Gastrocnemius medialis (tissue), 4 donors: ENCODE data around the gene MAGI1. TPM values are rescaled to one million over a fixed set of nuclear protein-coding genes. Genes with fewer than 3 reads are reported as not detected.

Experiments
- ATAC-seq, 2 donors: fragments of 150-250 bp; one replicate each; pipeline ENCODE4 v1.9.1; 2016
- DNase-seq, 2 donors: peaks; one replicate each; pipeline ENCODE4 v3.0.0-alpha.2; 2019
- H3K27ac ChIP-seq, 4 donors: fragments of 200-600 bp; sonication (generic); 1 replicate in 1 of 4; 2 replicates in 3 of 4; pipeline ENCODE4 v1.5.1; 2016 to 2018; ENCODE audit warnings: mild to moderate bottlenecking in 2 of 4, moderate library complexity in 1 of 4
- H3K27me3 ChIP-seq, 3 donors: fragments of 200-600 bp; sonication (generic) in 2 of 3; 1 replicate in 1 of 3; 2 replicates in 2 of 3; pipeline versions ENCODE4 v1.5.1 to v1.6.0; 2016 to 2019; ENCODE audit warnings: mild to moderate bottlenecking in 1 of 3, moderate library complexity in 1 of 3
- H3K36me3 ChIP-seq, 2 donors: fragments of 200-600 bp; sonication (generic) in 1 of 2; one replicate each; pipeline ENCODE4 v1.5.1; 2017 to 2018
- H3K4me1 ChIP-seq, 2 donors: fragments of 200-600 bp; sonication (generic) in 1 of 2; one replicate each; pipeline ENCODE4 v1.5.1; 2016 to 2017; ENCODE audit warnings: mild to moderate bottlenecking in 2 of 2
- H3K4me3 ChIP-seq, 4 donors: fragments of 200-600 bp; sonication (generic) in 3 of 4; 1 replicate in 1 of 4; 2 replicates in 3 of 4; pipeline ENCODE4 v1.5.1; 2016 to 2019; ENCODE audit warnings: mild to moderate bottlenecking in 2 of 4
- H3K9me3 ChIP-seq, 3 donors: fragments of 200-600 bp; sonication (generic) in 2 of 3; 1 replicate in 1 of 3; 2 replicates in 2 of 3; pipeline ENCODE4 v1.5.1; 2016 to 2019
- POLR2A ChIP-seq, 2 donors: fragments of 450-650 bp; IDR thresholded peaks; one replicate each; pipeline ENCODE4 v1.6.1; 2017; ENCODE audit warnings: antibody characterized with exemption in 2 of 2, mild to moderate bottlenecking in 2 of 2, moderate library complexity in 2 of 2
- in situ Hi-C, 4 donors: fragments of 200-750 bp; cut with MboI; loops; one replicate each; pipeline versions ENCODE4 v1.15.0 to v1.8.0; 2017; ENCODE audit warnings: low sequenced_read_pairs in 4 of 4
- intact Hi-C: fragments of 100-400 bp; cut with DNase I; formaldehyde crosslinking; loops from one replicate; pipeline ENCODE4 v1.15.1; 2023; ENCODE audit warnings: low total_unique reads
- total RNA-seq, 4 donors: library from RNA; depleted of rRNA; stranded (reverse); fragments of >200 nt; gene quantifications; one replicate each; pipeline versions ENCODE4 v1.1.0 to v1.2.3, GENCODE V29; 2016
- TF ChIP-seq, protein P1 (sequence below), 5 experiments: fragments of 450-650 bp in 3 of 5; fragments of 200-600 bp in 2 of 5; sonication (generic) in 2 of 5; IDR thresholded peaks in 4 of 5; conservative IDR thresholded peaks in 1 of 5; 1 replicate in 4 of 5; 2 replicates in 1 of 5; pipeline ENCODE4 v1.5.1; 2016 to 2019; ENCODE audit warnings: antibody characterized with exemption in 5 of 5, mild to moderate bottlenecking in 3 of 5, moderate library complexity in 3 of 5

The MAGI1 gene
- total RNA-seq, 4 donors from 2014 or later = 2.6 to 7.5 (median 3.9) TPM

DNA sequence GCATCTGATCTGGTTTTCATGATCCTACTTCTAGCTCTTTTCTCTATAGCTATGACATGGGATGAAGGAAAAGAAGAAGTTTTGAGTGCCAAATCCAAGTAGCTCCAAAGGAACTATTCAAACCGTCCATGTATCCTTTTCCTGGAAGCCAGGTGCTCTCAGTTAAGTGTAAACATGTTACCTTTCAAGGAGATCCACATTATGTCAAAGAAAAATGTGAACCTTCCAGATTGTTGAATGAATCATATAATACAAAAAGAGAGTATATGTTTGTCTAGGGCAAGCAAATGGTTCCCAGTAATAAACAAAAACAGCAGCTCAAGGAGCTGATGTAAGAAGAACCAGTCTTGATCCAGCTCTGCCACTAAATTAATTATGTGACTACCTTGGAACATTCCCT, 534.9 kb downstream of the MAGI1 start:
- in situ Hi-C loops (no loop called here), intact Hi-C loops (no loop called here)
- Histone ChIP-seq H3K36me3 (no peaks in the 10 kb centered on the region), H3K4me3 (no peak overlapping the region), H3K27ac (no peak overlapping the region), H3K4me1 (no peaks in the 10 kb centered on the region), H3K9me3 (no peaks in the 10 kb centered on the region), H3K27me3 (no peaks in the 10 kb centered on the region)
- DNase-seq (no peak), ATAC-seq (no peak)
- TF ChIP-seq, protein P1, sequence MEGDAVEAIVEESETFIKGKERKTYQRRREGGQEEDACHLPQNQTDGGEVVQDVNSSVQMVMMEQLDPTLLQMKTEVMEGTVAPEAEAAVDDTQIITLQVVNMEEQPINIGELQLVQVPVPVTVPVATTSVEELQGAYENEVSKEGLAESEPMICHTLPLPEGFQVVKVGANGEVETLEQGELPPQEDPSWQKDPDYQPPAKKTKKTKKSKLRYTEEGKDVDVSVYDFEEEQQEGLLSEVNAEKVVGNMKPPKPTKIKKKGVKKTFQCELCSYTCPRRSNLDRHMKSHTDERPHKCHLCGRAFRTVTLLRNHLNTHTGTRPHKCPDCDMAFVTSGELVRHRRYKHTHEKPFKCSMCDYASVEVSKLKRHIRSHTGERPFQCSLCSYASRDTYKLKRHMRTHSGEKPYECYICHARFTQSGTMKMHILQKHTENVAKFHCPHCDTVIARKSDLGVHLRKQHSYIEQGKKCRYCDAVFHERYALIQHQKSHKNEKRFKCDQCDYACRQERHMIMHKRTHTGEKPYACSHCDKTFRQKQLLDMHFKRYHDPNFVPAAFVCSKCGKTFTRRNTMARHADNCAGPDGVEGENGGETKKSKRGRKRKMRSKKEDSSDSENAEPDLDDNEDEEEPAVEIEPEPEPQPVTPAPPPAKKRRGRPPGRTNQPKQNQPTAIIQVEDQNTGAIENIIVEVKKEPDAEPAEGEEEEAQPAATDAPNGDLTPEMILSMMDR (IDR thresholded peaks at IDR 0.05 in 4 of 5, conservative IDR thresholded peaks at IDR 0.05 in 1 of 5) = no peak

DNA sequence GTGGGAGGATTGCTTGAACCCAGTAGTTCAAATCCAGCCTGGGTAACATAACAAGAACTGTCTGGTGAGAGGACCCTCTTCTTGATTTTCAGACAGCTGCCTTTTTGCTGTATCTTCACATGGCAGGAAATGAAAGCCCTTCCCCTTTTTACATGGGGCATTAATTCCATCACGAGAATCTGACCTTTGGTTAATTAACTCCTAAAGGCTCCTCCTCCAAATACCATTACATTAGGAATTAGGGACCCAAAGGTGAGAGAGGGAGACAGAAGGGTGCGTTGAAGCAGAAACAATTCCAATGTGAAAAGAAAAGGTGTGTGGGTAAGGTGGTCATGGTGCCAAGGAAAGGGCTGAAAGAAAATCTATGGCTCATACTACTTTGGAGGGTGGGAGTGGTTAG, 536.2 kb downstream of the MAGI1 start:
- no peak for DNase-seq
- intact Hi-C loops = no loop called here
- TF ChIP-seq POLR2A (IDR thresholded peaks at IDR 0.05) = no peak
- TF ChIP-seq, protein P1 (IDR thresholded peaks at IDR 0.05 in 4 of 5, conservative IDR thresholded peaks at IDR 0.05 in 1 of 5) = no peak
- Histone ChIP-seq H3K4me1 (no peaks in the 10 kb centered on the region), H3K4me3 (no peak overlapping the region), H3K9me3 (no peaks in the 10 kb centered on the region), H3K36me3 (no peaks in the 10 kb centered on the region), H3K27me3 (no peaks in the 10 kb centered on the region), H3K27ac (no peak overlapping the region)
- in situ Hi-C loops = no loop called here
- ATAC-seq = no peak

DNA sequence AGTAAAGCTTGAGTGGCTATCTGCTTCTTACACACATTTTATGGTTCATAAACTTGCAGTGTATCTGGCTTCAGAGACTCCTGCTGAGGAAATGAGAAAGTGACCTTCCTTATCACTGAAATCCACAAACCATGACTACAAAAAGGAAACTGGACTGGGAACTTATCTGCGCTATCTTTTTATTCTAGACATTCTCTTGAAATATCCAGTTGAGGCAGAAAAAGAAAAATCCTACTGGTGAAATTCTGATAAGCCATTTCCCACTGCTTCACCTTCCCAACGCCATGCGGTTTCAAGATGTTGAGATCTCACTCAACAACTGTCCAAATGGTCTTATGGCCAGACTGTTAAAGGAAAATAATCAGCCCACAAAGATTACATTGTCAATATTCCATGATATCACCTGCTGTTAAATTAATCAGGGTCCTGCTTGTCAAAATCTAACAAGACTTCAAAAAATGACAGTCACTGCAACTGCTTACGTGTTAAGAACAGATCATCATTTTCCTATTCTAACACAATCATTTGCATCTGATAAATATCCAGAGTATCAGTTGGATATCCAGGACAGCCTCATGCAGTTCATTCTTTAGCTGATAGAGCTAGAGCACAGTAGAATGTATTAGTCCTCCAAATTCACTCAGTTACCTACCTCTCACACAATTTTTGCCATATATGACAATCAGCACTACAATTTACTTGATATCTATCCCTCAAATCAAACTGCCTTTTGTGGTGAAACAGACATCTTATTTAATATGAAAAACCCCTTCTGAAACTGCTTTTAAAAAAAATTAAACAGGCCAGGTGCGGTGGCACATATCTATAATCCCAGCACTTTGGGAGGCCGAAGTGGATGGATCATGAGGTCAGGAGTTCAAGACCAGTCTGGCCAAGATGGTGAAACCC, 538.1 kb downstream of the MAGI1 start:
- no peak for DNase-seq
- H3K4me3 ChIP-seq = no peak overlapping the region
- H3K27ac ChIP-seq = no peak overlapping the region
- no peaks in the 10 kb centered on the region for H3K27me3 ChIP-seq
- H3K9me3 ChIP-seq = no peaks in the 10 kb centered on the region
- in situ Hi-C loops (no loop called here), intact Hi-C loops (no loop called here)
- TF ChIP-seq POLR2A (IDR thresholded peaks at IDR 0.05) = no peak
- TF ChIP-seq, protein P1 (IDR thresholded peaks at IDR 0.05 in 4 of 5, conservative IDR thresholded peaks at IDR 0.05 in 1 of 5) = no peak
- no peaks in the 10 kb centered on the region for H3K36me3 ChIP-seq
- H3K4me1 ChIP-seq = peaks cover 0 to 4% of the 10 kb centered on the region in 2 donors
- ATAC-seq = no peak

DNA sequence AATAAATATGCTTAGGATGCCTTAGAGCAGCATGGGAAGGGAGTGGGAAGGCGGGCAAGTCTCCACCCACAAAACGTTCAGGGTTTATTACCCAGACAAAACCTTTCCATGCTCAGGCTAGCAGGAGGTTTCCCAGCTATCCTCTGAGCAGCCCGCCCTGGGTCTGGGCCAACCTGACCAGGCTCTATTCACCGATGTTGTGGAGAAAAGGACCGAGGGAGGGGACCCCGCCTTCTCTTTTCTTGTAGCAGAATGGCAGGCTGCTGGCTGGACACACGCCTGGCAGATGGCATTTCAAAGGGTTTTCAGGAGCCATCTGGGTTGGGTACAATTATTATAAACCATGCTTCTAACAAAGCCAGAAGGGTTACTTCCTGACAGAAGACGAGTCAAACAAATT, 540.9 kb downstream of the MAGI1 start:
- TF ChIP-seq, protein P1 (IDR thresholded peaks at IDR 0.05 in 4 of 5, conservative IDR thresholded peaks at IDR 0.05 in 1 of 5) = no peak
- no peak for TF ChIP-seq POLR2A (IDR thresholded peaks at IDR 0.05)
- in situ Hi-C loops = no loop called here
- H3K27ac ChIP-seq = no peak overlapping the region

More for the DNA sequence above, 540.9 kb downstream of the MAGI1 start:
- H3K9me3 ChIP-seq = no peaks in the 10 kb centered on the region
- no peak overlapping the region for H3K4me3 ChIP-seq
- H3K36me3 ChIP-seq = no peaks in the 10 kb centered on the region
- intact Hi-C loops = no loop called here
- H3K27me3 ChIP-seq = no peaks in the 10 kb centered on the region
- DNase-seq (no peak), ATAC-seq (no peak)
- peaks cover 10 to 22% of the 10 kb centered on the region in 2 donors for H3K4me1 ChIP-seq
